WERI-Rb-1 (cell line): Measurements from ENCODE around the gene PAGR1.
A peak's percentile ranks its signal among the peaks of the same experiment; 100 is the strongest.
"Not testable (repeated sequence)": the region's sequence is repeated elsewhere in the genome, so short reads cannot be mapped to it uniquely, and the experiment has no call there.

Source experiments
- DNase-seq: peaks from one replicate; pipeline ENCODE4 v3.0.0-alpha.2; 2020
- H3K27ac ChIP-seq: fragments of 250-450 bp; sonication (Bioruptor Pico); 2 replicates; pipeline ENCODE4 v1.5.1; 2020; ENCODE audit warnings: mild to moderate bottlenecking, moderate library complexity
- H3K27me3 ChIP-seq: fragments of 250-450 bp; sonication (Bioruptor Pico); 2 replicates; pipeline ENCODE4 v1.5.1; 2021; ENCODE audit warnings: mild to moderate bottlenecking, low read depth, moderate library complexity; ENCODE audit not compliant: insufficient read depth, severe bottlenecking
- H3K36me3 ChIP-seq: fragments of 250-450 bp; sonication (Bioruptor Pico); 2 replicates; pipeline ENCODE4 v1.5.1; 2020; ENCODE audit warnings: mild to moderate bottlenecking, moderate library complexity
- H3K4me3 ChIP-seq: 2 replicates; pipeline ENCODE4 v1.5.1; 2011; ENCODE audit warnings: low read depth, mild to moderate bottlenecking, control low read depth, low read length
- H3K9me3 ChIP-seq: fragments of 250-450 bp; sonication (Bioruptor Pico); 2 replicates; pipeline ENCODE4 v1.5.1; 2021; ENCODE audit warnings: mild to moderate bottlenecking, moderate library complexity; ENCODE audit not compliant: severe bottlenecking
- CTCF ChIP-seq: IDR thresholded peaks from 2 replicates; pipeline ENCODE4 v1.5.1; 2011; ENCODE audit warnings: low read depth, mild to moderate bottlenecking, control low read depth, inconsistent platforms, low read length

The PAGR1 gene

GRCh38 chr16:29784901-29785500 lies 31.0 kb upstream of the PAGR1 start:
- TF ChIP-seq CTCF: no peak
- DNase-seq: no peak
- Histone ChIP-seq H3K9me3 (no peaks in the 10 kb centered on the region), H3K4me3 (no peak overlapping the region), H3K27ac (no peak overlapping the region), H3K27me3 (no peaks in the 10 kb centered on the region), H3K36me3 (no peaks in the 10 kb centered on the region)

GRCh38 chr16:29787155-29787554 lies 28.8 kb upstream of the PAGR1 start:
- peaks cover 11% of the 10 kb centered on the region for H3K36me3 ChIP-seq
- not testable (repeated sequence) for H3K4me3 ChIP-seq, DNase-seq, H3K27me3 ChIP-seq, H3K27ac ChIP-seq, H3K9me3 ChIP-seq

GRCh38 chr16:29789775-29790182 lies 26.2 kb upstream of the PAGR1 start:
- no peak for TF ChIP-seq CTCF
- Histone ChIP-seq H3K27me3 (no peaks in the 10 kb centered on the region), H3K4me3 (peak overlapping the region; percentile 57), H3K9me3 (no peaks in the 10 kb centered on the region), H3K27ac (peak overlapping the region; percentile 97), H3K36me3 (peaks cover 37% of the 10 kb centered on the region)
- no peak for DNase-seq

GRCh38 chr16:29790183-29790948 lies 25.6 kb upstream of the PAGR1 start, which contains the start of gene KIF22:
Gene KIF22, plus strand, starts transcription at chr16:29790751. Its CDS starts 9 bp downstream, at chr16:29790760.
- Histone ChIP-seq H3K27ac (peak within 1 kb of the TSS; percentile 97), H3K9me3 (no peaks in the 10 kb centered on the region), H3K36me3 (peaks cover 43% of the 10 kb centered on the region), H3K4me3 (peak within 1 kb of the TSS; percentile 91), H3K27me3 (no peaks in the 10 kb centered on the region)
- DNase-seq: peak; percentile 99
- TF ChIP-seq CTCF: peak; percentile 89

GRCh38 chr16:29790949-29791844 lies 24.8 kb upstream of the PAGR1 start:
- no peaks in the 10 kb centered on the region for H3K27me3 ChIP-seq
- no peak for DNase-seq
- peak overlapping the region; percentile 97 for H3K27ac ChIP-seq
- H3K9me3 ChIP-seq: no peaks in the 10 kb centered on the region
- no peak for TF ChIP-seq CTCF
- peaks cover 49% of the 10 kb centered on the region for H3K36me3 ChIP-seq
- peak overlapping the region; percentile 91 for H3K4me3 ChIP-seq
